Colonic mucosa (tissue), 4 donors: ENCODE results near the gene ART4. TPM values are rescaled to one million over a fixed set of nuclear protein-coding genes. Genes with fewer than 3 reads are reported as not detected.

Experiments
- DNase-seq: peaks from one replicate; pipeline ENCODE4 v3.0.0-alpha.2; 2020
- H3K27ac ChIP-seq: fragments of 200-600 bp; one replicate; pipeline ENCODE4 v1.8.0; 2021
- H3K27me3 ChIP-seq: fragments of 200-600 bp; one replicate; pipeline ENCODE4 v1.8.0; 2021
- H3K36me3 ChIP-seq: fragments of 200-600 bp; one replicate; pipeline ENCODE4 v1.8.0; 2021
- H3K4me1 ChIP-seq: fragments of 200-600 bp; one replicate; pipeline ENCODE4 v1.8.0; 2021; ENCODE audit warnings: mild to moderate bottlenecking
- H3K4me3 ChIP-seq: fragments of 200-600 bp; one replicate; pipeline ENCODE4 v1.8.0; 2021
- H3K9ac ChIP-seq, 2 donors: one replicate each; pipeline ENCODE4 v1.7.0; 2013; ENCODE audit warnings: control low read depth in 2 of 2, low read depth in 2 of 2, low read length in 2 of 2
- H3K9me3 ChIP-seq: fragments of 200-600 bp; one replicate; pipeline ENCODE4 v1.8.0; 2021
- intact Hi-C: fragments of 100-400 bp; cut with DNase I; formaldehyde crosslinking; loops from one replicate; pipeline ENCODE4 v1.14.1; 2022
- total RNA-seq, 2 donors: library from RNA; stranded (reverse); fragmentation: NEBNext Ultra II Directional in 1 of 2; extraction: Animal tissue kit (Norgen Biotek cat#: 25700) in 1 of 2; gene quantifications; one replicate each; pipeline ENCODE4 v1.2.1, GENCODE V29; 2021
- TF ChIP-seq, protein P1 (sequence below): fragments of 200-600 bp; IDR thresholded peaks from one replicate; pipeline ENCODE4 v1.8.0; 2022; ENCODE audit warnings: antibody characterized with exemption, mild to moderate bottlenecking
- donor health status: healthy.
- donor health status: DM: no; HTN: no; CAD: no.
- donor health status: DM: no; HTN: no; CAD: no.

The ART4 gene
- total RNA-seq, 2 donors from 2014 or later = 0.49 TPM; not detected in 1

DNA sequence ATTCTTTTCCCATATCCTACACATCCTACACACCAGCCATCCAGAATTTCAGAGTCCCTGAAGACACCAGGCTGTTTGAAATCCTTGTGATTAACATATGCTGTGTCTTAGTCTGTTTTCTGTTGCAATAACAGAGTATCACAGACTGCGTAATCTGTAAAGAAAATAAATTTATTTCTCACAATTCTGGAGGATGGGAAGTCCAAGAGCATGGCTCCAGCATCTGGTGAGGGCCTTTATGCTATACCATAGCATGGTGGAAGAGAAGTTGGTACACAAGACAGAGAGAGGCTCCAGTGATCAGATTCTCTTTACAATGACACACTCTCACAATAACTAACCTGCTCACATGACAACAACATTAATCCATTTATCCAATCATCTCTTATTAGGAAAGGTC, 4.1 kb downstream of the ART4 start:
- TF ChIP-seq, protein P1, sequence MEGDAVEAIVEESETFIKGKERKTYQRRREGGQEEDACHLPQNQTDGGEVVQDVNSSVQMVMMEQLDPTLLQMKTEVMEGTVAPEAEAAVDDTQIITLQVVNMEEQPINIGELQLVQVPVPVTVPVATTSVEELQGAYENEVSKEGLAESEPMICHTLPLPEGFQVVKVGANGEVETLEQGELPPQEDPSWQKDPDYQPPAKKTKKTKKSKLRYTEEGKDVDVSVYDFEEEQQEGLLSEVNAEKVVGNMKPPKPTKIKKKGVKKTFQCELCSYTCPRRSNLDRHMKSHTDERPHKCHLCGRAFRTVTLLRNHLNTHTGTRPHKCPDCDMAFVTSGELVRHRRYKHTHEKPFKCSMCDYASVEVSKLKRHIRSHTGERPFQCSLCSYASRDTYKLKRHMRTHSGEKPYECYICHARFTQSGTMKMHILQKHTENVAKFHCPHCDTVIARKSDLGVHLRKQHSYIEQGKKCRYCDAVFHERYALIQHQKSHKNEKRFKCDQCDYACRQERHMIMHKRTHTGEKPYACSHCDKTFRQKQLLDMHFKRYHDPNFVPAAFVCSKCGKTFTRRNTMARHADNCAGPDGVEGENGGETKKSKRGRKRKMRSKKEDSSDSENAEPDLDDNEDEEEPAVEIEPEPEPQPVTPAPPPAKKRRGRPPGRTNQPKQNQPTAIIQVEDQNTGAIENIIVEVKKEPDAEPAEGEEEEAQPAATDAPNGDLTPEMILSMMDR = no peak
- H3K4me3 ChIP-seq = no peak overlapping the region
- no peaks in the 10 kb centered on the region for H3K36me3 ChIP-seq
- no peaks in the 10 kb centered on the region for H3K4me1 ChIP-seq
- H3K27ac ChIP-seq = no peak overlapping the region
- DNase-seq = no peak
- intact Hi-C loops = no loop called here
- no peaks in the 10 kb centered on the region for H3K27me3 ChIP-seq
- H3K9me3 ChIP-seq = no peaks in the 10 kb centered on the region
- H3K9ac ChIP-seq = no peak overlapping the region

DNA sequence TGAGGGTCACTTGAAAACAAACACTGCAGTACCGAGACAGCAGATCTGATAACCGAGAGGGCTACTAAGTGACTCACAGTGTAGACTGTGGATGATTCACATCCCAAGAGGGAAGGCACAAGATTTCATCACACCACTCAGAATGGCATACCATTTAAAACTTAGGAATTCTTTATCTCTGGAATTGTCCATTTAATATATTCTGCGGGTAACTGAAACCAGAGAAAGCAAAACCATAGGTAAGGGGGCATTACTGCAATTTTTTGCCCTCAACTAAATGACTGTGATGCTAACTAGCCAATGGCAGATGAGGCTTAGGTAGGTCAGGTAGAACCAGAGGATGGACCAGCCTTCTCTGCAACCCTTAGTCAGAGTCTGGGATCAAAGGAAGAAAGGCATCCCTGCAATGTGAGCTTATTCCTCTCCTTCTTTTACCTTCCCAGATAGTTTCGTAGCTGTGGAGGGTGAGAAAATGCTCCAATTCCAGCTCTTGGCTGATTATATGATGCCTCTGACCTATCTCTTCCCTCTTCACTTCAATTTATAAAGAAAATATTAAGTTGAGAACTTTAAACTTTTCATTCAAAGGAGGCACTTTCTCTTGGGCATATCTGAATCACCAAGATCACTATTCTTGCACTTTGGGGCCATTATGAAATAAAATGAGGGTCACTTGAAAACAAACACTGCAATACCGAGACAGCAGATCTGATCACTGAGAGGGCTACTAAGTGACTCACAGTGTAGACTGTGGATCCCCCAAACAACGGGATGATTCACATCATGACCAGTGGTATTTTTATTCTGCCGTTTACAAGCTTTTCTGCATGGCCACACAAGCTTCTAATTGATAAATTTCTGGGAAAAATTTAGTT, 6.8 kb downstream of the ART4 start:
- H3K9me3 ChIP-seq = no peaks in the 10 kb centered on the region
- no peaks in the 10 kb centered on the region for H3K4me1 ChIP-seq
- no peak overlapping the region for H3K27ac ChIP-seq
- no peak overlapping the region for H3K4me3 ChIP-seq
- H3K9ac ChIP-seq = no peak overlapping the region
- no peaks in the 10 kb centered on the region for H3K27me3 ChIP-seq
- no peaks in the 10 kb centered on the region for H3K36me3 ChIP-seq
- intact Hi-C loops = no loop called here
- DNase-seq = no peak
- TF ChIP-seq, protein P1 = no peak

DNA sequence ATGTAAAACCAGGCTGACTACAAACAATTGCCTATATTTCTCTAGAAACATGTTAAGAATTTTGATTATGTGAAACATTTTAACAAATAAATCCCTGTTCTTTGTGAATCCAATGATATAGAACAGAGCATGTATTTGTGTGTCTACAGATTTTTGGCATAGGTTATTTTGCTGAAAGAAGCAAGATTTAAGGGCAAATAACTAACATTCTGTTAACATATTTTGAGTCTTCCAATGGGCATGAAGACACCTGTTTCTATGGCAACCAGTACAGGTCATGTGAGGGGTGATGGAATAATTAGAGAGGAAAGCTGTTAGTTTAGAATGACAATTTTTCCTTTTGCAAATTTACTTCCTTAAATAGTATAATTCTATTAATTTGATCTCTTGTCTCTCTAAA, 8.8 kb downstream of the ART4 start:
- H3K4me3 ChIP-seq = no peak overlapping the region
- no peak for DNase-seq
- no peaks in the 10 kb centered on the region for H3K9me3 ChIP-seq
- H3K27ac ChIP-seq = no peak overlapping the region
- H3K4me1 ChIP-seq = no peaks in the 10 kb centered on the region
- no peaks in the 10 kb centered on the region for H3K36me3 ChIP-seq
- intact Hi-C loops = no loop called here
- TF ChIP-seq, protein P1 = no peak
- H3K9ac ChIP-seq = no peak overlapping the region
- H3K27me3 ChIP-seq = no peaks in the 10 kb centered on the region

DNA sequence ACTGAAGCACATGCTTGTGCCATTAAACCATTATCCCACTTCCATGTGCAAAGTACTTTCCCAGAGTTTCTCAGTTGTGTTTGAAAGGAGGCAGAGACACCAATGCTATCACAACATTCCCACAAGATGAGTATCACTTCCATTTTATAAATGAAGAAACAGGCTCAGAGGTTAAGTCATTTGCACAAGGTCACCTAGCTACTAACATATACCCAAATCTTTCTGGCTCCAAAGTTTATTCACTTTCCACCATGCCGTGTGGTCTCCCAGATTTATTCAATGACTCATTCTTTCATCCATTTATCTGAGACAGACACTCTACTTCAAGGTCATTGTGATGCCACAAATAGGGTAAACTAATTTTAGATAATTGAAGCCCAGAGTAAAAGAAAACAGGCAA, 9.4 kb downstream of the ART4 start:
- no peaks in the 10 kb centered on the region for H3K27me3 ChIP-seq
- intact Hi-C loops = no loop called here
- no peaks in the 10 kb centered on the region for H3K4me1 ChIP-seq
- no peak overlapping the region for H3K27ac ChIP-seq
- no peak for DNase-seq
- no peak overlapping the region for H3K9ac ChIP-seq
- TF ChIP-seq, protein P1 = no peak
- H3K9me3 ChIP-seq = no peaks in the 10 kb centered on the region
- no peak overlapping the region for H3K4me3 ChIP-seq
- H3K36me3 ChIP-seq = no peaks in the 10 kb centered on the region

DNA sequence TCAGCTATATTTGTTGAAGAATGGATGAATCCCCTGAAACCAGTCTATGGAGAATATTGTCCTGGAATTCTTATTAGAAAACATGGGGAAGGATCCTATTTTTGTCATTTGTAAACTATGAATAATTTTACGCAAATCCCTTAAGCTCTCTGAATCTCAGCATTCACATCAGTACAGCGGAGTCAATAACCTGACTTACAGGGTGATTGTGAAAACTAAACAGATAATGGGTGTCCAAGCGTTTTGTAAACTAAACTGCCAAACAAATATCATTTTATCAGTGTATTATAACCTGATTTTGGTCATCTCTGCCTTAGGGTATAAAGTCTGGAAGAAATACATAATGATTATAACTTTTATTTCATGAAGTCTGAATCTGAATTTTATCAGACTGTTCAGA, 10.0 kb downstream of the ART4 start:
- intact Hi-C loops = no loop called here
- Histone ChIP-seq H3K27me3 (no peaks in the 10 kb centered on the region), H3K36me3 (no peaks in the 10 kb centered on the region)

More for the DNA sequence above, 10.0 kb downstream of the ART4 start:
- no peaks in the 10 kb centered on the region for H3K9me3 ChIP-seq
- no peak for DNase-seq
- TF ChIP-seq, protein P1 = no peak
- H3K4me3 ChIP-seq = no peak overlapping the region
- no peak overlapping the region for H3K27ac ChIP-seq
- H3K9ac ChIP-seq = no peak overlapping the region
- no peaks in the 10 kb centered on the region for H3K4me1 ChIP-seq
